NCI-H1417 treated with DMSO at 0.1 percent for 48 hours (cell line): ENCODE results near the gene S100A9.
"Not testable (repeated sequence)": the region's sequence is repeated elsewhere in the genome, so short reads cannot be mapped to it uniquely, and the experiment has no call there.

Experiments
- DNase-seq: peaks from one replicate; lab custom pipeline; 2025; lab: John Stamatoyannopoulos, UW

Gene S100A9

GRCh38 chr1:153407274-153407673 lies 49.6 kb downstream of the S100A9 start:
- not testable (repeated sequence) for DNase-seq
